ENCODE measurements around the gene AVEN.
"Not testable (repeated sequence)": the region's sequence is repeated elsewhere in the genome, so short reads cannot be mapped to it uniquely, and the experiment has no call there.

AVEN gene

GRCh38 chr15:33823119-33823518 lies 215.9 kb downstream of the AVEN start:
- FAIRE-seq (no peak), DNase-seq (ENCODE audit: extremely low spot score, insufficient read length, low read depth) (no peak)

DNA sequence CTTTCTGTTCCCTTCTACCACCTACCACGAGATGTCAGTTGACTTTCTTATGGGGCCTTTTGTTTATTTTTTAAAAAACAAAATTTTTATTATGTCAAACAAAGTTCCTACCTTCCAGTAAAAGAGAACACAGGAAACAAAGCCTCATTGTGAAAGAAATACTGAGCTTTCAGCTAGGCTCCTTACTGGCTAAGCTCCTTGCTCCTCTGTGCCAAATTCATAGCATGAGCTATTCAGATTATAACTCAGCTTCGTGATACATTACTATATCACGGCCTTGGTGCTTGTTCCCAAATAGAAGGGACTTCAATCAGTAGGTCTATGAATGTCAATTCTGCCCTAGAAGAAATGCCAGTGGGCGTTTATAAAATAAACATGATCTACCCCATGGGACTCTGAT lies 216.5 kb downstream of the AVEN start:
- no peak for FAIRE-seq
- DNase-seq (ENCODE audit: extremely low spot score, insufficient read length, low read depth): no peak

- FAIRE-seq; DNase-seq (ENCODE audit: extremely low spot score, insufficient read length, low read depth): not testable (repeated sequence)
These were observed 219.5 kb downstream of the AVEN start for GRCh38 chr15:33819499-33819898.

Measured in GM18507 (cell line).